Neural cell (in vitro differentiated cells): ENCODE results near the gene HAGHL.

Source experiments
- EZH2 ChIP-seq: fragments of 200-600, 300-800 bp; shearing (Covaris generic), sonication (generic); IDR thresholded peaks from 2 replicates; pipeline ENCODE4 v1.6.1; 2014; ENCODE audit warnings: antibody characterized with exemption, low read length, borderline replicate concordance, mild to moderate bottlenecking; ENCODE audit not compliant: insufficient read depth, poor library complexity, severe bottlenecking
- POLR2AphosphoS5 ChIP-seq: IDR thresholded peaks from 2 replicates; pipeline ENCODE4 v1.6.1; 2012
- TF ChIP-seq, protein P1 (sequence below): fragments of 450-650 bp; IDR thresholded peaks from 2 replicates; pipeline ENCODE4 v1.5.1; 2014; ENCODE audit warnings: antibody characterized with exemption, mild to moderate bottlenecking, moderate library complexity; ENCODE audit not compliant: poor library complexity, severe bottlenecking
- TF ChIP-seq, protein P2 (sequence below): IDR thresholded peaks from 2 replicates; pipeline ENCODE4 v1.6.1; 2012; ENCODE audit warnings: borderline replicate concordance

GRCh38 chr16:714558-715476 lies 12.1 kb upstream of the HAGHL start, which contains the start of gene METRN:
- TF ChIP-seq EZH2 (no peak), POLR2AphosphoS5 (no peak)
- TF ChIP-seq, protein P1, sequence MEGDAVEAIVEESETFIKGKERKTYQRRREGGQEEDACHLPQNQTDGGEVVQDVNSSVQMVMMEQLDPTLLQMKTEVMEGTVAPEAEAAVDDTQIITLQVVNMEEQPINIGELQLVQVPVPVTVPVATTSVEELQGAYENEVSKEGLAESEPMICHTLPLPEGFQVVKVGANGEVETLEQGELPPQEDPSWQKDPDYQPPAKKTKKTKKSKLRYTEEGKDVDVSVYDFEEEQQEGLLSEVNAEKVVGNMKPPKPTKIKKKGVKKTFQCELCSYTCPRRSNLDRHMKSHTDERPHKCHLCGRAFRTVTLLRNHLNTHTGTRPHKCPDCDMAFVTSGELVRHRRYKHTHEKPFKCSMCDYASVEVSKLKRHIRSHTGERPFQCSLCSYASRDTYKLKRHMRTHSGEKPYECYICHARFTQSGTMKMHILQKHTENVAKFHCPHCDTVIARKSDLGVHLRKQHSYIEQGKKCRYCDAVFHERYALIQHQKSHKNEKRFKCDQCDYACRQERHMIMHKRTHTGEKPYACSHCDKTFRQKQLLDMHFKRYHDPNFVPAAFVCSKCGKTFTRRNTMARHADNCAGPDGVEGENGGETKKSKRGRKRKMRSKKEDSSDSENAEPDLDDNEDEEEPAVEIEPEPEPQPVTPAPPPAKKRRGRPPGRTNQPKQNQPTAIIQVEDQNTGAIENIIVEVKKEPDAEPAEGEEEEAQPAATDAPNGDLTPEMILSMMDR, result no peak
- TF ChIP-seq, protein P2, sequence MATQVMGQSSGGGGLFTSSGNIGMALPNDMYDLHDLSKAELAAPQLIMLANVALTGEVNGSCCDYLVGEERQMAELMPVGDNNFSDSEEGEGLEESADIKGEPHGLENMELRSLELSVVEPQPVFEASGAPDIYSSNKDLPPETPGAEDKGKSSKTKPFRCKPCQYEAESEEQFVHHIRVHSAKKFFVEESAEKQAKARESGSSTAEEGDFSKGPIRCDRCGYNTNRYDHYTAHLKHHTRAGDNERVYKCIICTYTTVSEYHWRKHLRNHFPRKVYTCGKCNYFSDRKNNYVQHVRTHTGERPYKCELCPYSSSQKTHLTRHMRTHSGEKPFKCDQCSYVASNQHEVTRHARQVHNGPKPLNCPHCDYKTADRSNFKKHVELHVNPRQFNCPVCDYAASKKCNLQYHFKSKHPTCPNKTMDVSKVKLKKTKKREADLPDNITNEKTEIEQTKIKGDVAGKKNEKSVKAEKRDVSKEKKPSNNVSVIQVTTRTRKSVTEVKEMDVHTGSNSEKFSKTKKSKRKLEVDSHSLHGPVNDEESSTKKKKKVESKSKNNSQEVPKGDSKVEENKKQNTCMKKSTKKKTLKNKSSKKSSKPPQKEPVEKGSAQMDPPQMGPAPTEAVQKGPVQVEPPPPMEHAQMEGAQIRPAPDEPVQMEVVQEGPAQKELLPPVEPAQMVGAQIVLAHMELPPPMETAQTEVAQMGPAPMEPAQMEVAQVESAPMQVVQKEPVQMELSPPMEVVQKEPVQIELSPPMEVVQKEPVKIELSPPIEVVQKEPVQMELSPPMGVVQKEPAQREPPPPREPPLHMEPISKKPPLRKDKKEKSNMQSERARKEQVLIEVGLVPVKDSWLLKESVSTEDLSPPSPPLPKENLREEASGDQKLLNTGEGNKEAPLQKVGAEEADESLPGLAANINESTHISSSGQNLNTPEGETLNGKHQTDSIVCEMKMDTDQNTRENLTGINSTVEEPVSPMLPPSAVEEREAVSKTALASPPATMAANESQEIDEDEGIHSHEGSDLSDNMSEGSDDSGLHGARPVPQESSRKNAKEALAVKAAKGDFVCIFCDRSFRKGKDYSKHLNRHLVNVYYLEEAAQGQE, result no peak
